GM10847 (cell line): ENCODE data around the gene ARPC4.

Experiments used
- POLR2A ChIP-seq: IDR thresholded peaks from 2 replicates; pipeline ENCODE4 v1.6.1; 2011; ENCODE audit not compliant: insufficient read length; ENCODE audit errors: extremely low read depth

Gene ARPC4

DNA sequence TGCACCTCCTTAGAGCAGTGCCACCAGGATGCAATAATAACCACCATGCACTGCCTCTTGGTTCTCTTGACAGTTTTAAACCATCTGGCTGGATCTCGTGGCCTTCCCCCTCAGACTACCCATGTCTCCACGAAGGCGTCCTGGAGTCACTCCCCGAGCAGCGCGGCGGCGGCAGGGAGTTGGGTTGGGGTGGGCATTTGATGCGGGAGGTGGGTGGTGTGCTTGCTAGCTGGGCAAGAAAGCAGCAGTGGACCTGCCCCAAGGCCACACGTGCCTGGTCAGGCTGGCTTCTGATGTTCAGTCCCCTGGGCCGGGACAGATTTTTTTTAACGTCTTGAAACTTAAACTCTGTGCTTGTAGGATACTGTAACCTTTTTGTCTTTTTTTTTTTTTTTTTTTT, 13.3 kb downstream of the ARPC4 start:
- TF ChIP-seq POLR2A: no peak

DNA sequence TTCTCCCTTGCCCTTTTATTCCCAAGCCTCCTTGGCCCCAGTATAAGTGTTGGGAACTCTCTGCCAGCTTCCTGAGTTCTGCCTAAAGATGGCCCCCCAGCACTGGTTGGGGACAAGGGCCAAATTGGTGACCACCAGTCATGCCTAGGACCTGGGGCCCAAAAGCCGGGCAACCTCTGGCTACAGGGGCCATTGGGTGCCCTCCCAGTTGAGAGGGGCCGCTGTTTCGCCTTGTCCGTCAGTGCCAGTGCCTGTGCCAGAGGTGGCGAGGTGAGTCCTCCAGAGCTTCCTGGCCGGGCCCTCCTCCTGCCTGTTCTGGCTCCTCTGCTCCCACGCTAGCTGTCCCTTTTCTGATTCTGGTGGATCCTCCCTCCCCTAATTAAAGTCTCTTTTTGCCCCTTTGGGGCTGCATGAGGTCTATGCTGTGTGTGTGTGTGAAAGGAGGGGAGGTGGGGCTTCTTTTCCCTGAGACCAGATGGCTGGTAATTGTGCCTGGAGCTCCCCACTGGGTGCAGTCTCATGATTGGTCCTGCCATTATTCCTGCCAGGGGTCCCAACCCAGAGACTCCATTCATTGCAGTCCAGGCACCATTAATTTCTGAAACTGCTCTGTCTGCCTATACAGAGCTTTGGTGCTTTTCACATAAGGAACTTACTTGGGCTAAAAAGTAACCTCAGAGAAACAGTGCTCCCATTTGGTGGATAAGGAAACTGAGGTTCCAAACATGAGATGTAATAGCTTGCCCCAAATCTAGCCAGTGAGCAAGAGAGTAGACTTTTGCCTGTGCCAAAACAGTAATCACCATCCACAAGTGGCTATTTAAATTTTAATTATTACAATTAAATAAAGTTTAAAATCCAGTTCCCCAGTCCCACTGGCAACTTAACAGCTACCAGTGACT, 14.1 kb downstream of the ARPC4 start:
- TF ChIP-seq POLR2A: no peak

DNA sequence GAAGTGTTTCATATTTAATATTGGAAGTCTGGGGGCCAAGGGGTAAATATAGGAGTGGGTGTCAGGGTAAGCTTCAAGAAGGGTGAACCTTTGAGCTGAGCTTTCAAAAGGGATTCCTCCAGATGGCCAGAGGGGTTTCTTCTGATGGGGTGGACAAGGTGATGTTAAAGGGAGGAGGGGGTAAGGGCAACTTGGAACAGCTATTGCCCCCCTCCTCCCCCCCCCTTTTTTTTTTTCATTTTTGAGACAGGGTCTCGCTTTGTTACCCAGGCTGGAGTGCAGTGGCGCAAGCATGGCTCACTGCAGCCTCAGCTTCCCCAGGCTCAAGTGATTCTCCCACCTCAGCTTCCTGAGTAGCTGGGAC, 15.1 kb downstream of the ARPC4 start:
- TF ChIP-seq POLR2A: no peak

DNA sequence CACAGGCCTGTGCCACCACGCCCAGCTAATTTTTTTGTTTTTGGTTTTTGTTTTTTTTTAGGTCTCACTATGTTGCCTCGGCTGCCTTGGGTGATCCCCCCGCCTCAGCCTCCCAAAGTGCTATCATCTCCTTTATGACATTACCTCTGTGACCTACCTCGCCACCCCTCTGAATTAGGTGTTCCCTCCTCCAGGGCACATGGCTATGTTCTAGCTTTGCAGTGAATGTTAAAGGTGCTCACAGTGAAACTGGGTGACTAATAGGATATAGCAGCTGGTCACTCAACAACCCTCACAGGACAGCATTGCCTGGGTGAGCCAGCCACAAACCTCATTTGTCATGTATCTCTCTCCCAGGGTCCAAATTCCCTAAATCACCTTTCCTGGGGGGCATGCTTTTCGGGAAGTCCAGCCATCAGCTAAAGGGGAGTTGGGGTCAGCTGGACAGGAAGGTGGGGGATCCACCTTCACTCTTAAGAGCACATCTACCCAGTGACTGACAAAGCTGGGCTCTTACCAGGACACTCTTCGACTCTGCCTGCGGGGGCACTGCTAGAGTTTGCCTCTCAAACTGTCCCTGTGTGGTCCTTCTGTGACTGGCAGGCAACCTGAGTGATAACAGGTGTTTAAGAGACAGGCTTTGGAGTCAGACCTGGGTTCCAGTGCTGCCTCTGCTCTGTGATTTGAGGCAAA, 15.6 kb downstream of the ARPC4 start:
- no peak for TF ChIP-seq POLR2A

DNA sequence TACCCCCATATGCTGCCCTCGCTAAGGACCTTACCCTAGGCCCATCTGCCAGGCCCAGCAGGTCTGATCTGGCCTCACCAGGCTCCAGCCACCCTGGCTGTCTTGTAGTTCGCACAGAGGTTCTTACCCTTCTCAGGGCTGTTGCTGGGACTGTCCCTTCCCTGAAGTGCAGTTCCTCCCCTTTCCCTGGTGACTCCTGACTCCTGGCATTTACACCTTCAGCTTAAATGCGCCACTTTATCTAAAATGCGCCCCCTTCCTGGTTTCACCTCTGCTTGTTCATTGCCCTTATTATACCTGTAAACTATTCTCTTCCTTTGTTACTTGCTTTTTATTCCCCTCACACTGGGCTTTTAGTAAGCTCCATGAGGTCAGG, 16.3 kb downstream of the ARPC4 start:
- TF ChIP-seq POLR2A: no peak

DNA sequence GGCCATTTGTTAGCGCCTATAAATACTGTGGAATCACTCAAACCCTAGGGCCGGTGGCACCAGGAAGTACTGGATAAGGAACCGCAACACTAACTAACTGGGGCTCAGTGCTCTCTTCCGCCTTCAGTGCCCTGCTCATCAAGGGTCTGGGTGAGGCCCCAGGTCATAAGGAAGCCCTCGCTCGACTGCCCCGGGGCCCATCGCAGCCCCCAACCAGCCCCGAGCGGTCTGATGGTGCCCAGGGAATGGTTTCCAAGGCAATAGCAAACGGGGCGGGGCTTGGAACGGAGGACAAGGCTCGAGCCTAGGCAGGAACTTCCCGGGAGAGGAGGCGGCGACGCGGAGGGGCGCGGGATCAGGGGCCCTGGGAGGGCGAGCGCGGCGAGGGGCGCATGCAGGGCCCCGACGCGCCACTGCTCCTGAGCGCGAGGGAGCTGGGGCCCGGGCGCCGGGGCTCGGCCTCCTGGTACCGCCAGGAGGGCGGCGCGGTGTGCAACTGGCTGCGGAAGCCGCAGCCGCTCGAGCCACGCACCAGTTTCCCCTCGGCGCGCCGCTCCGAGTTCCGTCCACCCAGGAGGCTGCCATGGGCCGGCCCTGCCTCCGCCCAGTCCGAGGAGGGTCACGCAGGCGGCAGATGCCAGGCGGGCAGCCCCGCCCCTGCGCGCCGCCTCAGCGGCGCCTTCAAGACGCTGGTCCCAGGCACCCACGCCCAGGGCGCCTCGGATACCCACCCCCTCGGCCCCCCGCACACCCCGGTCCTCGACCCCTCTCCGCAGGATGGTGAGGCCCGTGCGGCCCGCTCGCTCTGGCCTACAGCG, 16.9 kb downstream of the ARPC4 start, which contains the start of gene TTLL3:
TTLL3 (plus strand) TSS at position 648 of the 818 bp plus-strand sequence. CDS start 400 bp downstream, outside the sequence.
- TF ChIP-seq POLR2A: peak; percentile 44

DNA sequence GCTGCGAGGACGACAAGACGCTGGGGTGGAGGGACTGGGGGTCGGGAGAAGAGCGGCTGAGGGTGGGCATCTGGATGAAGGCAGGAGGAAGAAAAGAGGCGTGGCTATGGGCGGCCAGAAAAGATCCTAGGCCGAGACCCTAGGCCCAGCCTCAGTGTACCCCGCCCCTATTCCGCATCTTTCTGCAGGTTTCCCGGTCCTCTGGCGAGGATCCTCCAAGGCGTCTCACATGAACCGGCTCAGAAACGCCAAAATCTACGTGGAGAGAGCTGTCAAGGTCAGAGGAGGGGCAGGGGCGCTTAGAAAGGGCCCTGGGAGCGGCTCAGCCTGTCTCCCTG, 17.5 kb downstream of the ARPC4 start:
- TF ChIP-seq POLR2A: no peak

DNA sequence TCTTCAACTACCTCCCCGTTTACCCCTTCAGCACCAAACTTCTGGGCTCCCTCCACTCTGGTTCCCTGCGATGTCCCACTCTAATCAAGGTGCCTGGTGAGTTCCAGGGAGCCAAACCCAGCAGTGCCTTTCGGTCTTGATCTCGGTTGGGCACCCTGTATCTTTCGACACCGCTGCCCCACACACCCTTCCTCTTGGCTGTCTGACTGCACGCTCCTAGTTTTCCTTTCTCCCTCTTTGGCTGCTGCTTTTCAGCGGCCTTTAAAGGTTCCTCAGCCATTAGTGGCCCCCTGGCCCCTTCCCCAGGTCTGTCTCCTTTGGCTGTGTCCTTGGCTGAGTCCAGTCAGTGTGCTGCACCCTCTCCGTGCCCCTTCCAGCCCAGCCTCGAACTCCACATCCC, 18.0 kb downstream of the ARPC4 start:
- TF ChIP-seq POLR2A: no peak

DNA sequence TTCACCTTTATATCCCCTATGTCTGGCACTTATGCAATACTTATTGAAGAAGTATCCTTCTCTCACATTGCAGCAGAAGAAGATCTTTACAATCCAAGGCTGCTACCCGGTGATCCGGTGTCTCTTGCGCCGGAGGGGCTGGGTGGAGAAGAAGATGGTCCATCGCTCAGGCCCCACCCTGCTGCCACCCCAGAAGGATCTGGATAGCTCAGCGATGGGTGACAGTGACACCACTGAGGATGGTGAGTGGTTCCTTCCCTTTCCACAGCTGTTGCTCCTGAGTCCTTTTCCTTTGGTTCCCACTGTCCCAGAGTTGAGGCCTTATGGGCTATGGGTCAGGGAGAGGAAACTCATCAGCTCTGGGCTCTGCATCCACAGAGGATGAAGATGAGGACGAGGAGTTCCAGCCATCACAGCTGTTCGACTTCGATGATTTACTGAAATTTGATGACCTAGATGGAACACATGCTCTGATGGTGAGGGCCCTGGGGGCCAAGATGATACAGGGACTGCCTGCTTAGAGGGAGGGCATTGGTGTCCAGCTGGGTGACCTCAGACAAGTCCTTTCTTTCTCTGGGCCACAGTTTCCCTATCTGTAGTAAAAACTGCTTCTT, 20.1 kb downstream of the ARPC4 start:
- TF ChIP-seq POLR2A: no peak

DNA sequence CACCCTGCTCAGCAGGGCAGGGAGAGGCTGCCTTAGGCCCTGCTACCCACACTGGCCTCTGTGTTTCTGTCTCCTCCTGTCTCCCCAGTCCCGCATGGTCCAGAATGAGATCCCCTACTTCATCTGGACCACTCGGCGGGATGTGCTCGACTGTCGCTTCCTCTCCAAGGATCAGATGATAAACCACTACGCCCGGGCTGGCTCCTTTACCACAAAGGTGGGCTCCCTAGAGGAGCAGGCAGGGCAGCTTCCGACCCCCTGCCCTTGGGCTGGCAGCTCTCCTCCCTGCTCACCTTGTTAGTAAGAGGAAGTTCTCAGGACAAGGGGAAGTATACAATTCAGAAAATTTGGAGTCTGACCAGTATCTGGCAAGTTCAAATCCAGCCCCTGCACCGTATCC, 23.1 kb downstream of the ARPC4 start:
- no peak for TF ChIP-seq POLR2A

DNA sequence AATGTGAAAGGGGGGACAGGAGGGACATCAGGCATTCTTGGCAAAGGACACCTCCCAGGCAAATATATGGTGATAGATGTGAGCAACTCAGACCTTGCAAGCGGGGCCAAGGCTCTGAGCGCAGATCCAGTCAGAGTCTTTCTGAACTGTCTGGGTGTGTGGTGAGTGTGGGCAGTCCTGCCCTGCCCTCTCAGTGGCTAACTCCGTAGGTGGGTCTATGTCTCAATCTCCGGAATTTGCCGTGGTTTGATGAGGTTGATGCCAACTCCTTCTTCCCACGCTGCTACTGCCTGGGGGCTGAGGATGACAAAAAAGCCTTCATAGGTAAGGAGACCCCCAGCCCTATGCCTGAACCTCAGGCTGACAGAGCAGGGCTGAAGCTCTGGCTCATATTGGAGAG, 24.6 kb downstream of the ARPC4 start:
- TF ChIP-seq POLR2A: no peak

DNA sequence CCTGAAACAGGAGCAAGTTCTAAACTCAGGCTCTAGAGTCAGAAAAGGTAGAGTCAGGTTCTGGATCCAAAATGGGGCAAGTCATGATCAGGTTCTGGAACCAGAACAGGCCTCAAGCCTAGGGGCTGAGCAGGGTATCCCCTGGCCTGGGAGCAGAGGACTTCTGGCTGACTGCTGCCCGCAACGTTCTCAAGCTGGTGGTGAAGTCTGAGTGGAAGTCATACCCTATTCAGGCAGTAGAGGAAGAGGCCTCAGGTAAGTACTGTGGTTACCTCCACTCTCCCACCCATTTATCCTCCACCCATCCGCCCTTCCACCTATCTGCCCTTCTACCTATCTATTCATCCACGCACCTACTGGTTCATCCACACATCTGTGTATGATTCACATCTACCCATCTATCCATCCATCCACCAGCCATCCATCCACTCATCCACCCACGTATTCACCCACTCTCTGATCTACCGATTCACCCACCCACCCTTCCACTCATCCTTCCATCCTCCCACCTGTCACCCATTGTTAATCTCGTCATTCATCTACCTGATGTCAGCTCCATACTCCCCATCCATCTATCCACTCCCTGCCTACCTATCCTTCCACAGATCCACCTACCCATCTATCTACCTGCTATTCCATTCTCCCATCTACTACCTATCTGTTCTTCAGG, 25.9 kb downstream of the ARPC4 start:
- TF ChIP-seq POLR2A: no peak

DNA sequence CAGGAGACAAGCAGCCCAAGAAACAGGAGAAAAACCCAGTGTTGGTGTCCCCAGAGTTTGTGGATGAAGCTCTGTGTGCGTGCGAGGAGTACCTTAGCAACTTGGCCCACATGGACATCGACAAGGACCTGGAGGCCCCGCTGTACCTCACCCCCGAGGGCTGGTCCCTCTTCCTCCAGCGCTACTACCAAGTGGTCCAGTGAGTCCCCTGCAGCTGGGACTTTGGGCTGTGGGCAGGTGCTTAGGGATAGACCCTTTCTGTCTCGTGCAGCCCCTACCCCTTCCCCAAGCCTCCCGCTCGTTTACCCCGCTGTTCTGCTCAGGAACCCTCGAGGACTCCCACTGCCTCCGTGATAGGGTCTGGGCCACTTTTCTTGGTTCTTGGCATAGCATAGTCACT, 27.7 kb downstream of the ARPC4 start:
- TF ChIP-seq POLR2A: no peak

DNA sequence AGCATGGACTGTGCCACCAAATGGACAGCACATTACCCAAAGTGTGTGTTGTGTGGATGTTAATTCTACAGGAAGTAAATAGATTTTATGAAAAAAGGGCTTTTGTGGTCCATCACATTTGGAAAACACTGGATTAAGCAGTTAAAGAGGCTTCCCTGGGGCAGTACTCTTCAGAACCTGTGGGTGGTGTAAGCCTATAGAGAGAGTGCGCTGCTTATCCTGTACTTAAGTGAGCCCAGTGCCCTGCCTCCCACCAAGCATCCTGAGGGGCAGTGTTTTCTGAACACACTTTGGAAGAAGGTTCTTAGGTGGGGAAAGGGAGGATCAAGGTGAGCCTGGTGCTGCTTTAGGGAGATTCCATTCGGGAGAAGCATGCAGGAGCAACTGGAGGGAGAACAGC, 28.1 kb downstream of the ARPC4 start:
- TF ChIP-seq POLR2A: no peak

DNA sequence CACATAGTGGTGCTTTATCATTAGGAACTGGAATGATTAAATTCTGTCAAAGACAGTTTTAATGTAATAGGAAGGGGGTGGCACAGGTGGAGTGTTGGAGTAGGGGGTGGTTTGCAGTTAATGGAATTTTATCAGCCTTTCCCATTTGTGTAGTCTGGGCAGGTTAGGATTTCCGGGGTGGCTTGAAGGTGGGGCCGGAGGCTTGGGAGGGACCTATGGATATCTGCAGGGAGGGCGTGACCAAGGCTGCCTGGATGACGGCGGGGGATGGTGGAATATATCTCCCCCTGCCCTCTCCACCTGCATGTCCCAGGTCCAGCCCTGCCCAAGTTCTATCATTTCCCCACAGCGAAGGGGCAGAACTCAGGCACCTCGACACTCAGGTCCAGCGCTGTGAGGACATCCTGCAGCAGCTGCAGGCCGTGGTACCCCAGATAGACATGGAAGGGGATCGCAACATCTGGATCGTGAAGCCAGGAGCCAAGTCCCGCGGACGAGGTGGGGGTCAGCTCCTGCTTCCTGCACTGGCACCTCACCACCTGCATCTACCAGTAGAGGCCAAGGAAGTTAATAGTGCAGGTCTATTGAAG, 32.7 kb downstream of the ARPC4 start:
- no peak for TF ChIP-seq POLR2A
